GM21447 (cell line): Measurements from ENCODE around the gene PTPN18.
A peak's percentile ranks its signal among the peaks of the same experiment; 100 is the strongest.

Experiments used
- ATAC-seq: cut with Tn5 transposase; IDR thresholded peaks from one replicate; pipeline ENCODE4 v1.9.1; 2021; ENCODE audit not compliant: unreplicated experiment

Gene PTPN18

DNA sequence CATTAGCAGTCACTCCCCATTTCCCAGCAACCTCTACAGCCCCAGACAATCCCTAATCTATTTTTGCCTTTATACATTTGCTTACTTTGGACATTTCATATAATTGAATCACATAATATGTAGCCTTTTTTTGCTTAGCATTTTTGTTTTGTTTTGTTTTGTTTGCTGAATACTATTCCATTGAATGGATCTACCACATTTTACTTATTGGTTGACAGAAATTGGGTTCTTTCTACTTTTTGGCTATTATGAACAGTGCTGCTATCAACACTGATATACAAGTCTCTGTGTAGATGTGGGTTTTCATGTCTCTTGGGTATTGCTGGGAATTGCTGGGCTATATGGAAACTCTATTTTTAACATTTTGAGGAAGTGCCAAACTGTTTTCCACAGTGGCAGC is 7.6 kb downstream of the PTPN18 start:
- no peak for ATAC-seq

GRCh38 chr2:130365075-130365474 is 9.2 kb downstream of the PTPN18 start:
- no peak for ATAC-seq

GRCh38 chr2:130365963-130366362 is 10.1 kb downstream of the PTPN18 start:
- ATAC-seq: no peak

DNA sequence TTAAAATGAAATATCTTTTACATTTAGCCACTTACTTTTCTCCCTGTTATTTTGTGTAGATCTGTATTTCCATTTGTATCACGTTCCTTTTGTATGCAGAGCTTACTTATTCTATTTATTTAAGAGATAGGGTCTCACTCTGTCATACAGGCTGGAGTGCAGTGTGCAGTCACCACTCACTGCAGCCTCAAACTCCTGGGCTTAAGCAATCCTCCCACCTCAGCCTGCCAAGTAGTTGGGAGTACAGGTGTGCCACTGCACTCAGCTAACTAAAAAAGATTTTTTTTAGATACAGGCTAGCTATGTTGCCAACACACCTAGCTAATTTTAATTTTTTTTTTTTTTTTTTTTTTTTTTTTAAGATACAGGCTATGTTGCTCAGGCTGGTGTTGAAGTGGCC is 10.9 kb downstream of the PTPN18 start:
- ATAC-seq: no peak

DNA sequence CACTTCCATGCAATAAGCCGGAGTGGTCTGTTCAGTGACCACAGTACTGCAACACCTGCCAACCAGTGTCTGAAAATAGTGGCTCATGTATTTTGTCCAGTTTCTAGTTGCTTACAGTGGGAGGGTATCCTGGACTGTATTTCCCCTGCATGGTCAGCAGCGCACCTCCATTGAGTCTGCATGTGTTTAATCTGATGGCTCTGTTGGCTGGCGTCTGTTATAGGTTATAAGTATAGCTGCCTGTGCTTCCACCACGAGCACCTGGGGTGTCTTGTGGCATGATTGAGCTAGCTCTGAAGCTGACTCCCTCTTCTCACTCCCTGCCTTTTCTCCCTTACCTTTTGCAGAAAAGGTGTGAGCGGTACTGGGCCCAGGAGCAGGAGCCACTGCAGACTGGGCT is 12.9 kb downstream of the PTPN18 start:
- ATAC-seq: no peak

GRCh38 chr2:130369311-130369964 is 13.6 kb downstream of the PTPN18 start:
- ATAC-seq: no peak

- ATAC-seq: no peak
Measured at GRCh38 chr2:130369965-130370341, 14.1 kb downstream of the PTPN18 start.

GRCh38 chr2:130370490-130370889 is 14.6 kb downstream of the PTPN18 start:
- ATAC-seq: no peak

GRCh38 chr2:130371723-130372054 is 15.8 kb downstream of the PTPN18 start:
- peak; percentile 24 for ATAC-seq

DNA sequence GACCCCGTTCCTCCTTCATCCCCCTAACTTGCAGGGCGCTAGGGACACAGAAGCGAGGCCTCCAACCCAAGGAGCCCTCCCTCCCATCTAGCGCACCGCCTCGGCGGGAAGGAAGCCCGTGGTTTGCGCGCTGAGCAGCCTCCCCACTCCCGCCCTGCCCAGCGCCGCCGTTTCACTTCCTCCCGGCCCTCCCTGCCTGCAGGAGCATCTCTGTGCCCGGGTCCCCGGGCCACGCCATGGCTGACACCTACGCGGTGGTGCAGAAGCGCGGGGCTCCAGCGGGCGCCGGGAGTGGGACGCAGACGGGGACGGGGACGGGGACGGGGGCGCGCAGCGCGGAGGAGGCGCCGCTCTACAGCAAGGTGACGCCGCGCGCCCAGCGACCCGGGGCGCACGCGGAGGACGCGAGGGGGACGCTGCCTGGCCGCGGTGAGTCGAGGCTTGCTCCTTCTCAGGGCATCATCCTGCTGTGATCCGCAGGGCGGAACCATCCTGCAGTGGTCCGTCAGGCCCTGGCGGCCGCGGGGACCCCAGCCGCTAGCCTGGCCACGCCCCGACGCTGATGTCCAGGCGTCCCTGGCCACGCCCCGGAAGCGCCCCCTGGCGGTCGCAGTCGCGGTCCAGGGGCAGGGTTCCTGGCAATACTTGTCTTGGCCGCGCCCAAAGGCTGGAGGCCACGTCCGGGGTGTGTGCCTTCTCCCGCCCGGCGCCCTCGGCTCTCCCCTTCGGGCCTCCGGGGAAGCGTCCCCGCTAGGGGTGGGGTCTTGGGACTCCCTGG is 16.4 kb downstream of the PTPN18 start:
- ATAC-seq: peak; percentile 68

DNA sequence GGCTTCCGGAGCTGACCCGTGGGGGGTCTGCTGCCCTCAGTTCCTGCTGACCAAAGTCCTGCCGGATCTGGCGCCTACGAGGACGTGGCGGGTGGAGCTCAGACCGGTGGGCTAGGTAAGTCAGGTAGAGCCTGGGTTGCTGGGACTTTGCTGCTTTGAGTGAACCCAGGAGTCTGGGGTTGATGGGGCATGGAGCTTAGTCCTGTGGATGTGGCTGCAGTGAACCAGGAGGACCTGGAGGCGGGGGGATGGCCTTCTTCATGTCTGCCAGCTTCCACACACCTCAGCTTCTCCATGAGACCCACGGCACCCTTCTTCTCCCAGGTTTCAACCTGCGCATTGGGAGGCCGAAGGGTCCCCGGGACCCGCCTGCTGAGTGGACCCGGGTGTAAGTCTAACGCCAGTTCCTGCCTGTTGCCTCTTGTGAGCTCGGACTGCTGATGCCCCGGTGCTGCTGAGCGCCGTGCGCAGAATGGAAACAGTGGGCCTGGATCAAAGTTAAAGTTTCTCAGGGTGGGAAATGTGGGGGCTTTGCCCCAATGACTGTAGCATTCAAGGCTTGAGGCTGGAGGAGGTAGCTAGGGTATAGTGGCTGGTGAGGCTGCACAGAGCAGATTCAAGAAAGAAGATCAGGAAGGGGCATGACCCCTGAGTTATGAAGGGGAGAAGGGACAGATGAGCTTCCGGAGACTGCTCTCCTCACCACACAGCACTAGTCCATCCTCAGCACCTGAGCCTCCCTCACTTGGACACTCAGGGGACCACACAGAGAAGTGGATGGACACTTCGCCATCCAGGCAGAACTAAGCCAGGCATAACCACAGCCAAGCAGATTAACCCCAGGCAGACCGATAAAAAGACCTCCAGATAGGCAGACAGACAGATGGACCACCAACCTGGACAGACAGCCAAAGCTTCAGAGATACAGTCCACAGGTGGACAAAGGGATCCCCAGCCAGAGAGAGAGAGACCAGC is 17.3 kb downstream of the PTPN18 start:
- peak; percentile 2 for ATAC-seq

GRCh38 chr2:130373808-130374365 is 18.0 kb downstream of the PTPN18 start:
- no peak for ATAC-seq

DNA sequence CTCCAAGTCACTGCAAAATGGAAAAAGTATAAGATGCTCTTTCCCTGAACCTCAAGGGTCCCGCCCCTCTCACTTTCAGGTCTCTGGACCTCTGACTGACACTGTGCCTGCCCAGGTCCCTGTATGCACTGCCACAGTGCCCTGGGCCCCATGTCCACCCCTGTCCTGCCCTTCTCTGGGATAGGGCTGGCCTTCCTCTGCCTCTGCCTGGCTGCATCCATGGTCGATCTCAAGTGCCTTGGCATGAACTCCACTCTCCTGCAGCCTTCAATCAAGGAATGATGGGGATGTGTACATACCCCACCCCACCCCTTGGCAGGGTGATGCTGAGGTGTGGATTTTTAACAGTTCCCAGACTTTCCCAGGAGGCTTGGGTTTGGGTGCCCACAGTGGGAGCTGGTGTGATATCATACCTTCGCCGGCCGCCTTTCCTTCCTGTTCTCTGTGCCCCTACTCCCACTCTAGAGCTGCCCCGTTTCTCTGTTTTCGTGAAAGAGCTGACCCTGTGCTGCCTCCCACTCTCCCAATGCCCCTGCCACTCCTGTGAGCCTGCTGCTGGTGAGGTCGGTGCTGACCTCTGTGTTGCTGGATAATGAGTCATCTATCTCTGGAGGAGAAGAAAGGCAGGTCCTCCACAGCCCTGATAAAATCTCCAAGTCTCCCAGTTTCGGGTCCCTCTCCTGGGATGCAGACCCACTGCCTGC is 18.9 kb downstream of the PTPN18 start:
- no peak for ATAC-seq

GRCh38 chr2:130375291-130376266 is 19.7 kb downstream of the PTPN18 start:
- ATAC-seq: no peak

DNA sequence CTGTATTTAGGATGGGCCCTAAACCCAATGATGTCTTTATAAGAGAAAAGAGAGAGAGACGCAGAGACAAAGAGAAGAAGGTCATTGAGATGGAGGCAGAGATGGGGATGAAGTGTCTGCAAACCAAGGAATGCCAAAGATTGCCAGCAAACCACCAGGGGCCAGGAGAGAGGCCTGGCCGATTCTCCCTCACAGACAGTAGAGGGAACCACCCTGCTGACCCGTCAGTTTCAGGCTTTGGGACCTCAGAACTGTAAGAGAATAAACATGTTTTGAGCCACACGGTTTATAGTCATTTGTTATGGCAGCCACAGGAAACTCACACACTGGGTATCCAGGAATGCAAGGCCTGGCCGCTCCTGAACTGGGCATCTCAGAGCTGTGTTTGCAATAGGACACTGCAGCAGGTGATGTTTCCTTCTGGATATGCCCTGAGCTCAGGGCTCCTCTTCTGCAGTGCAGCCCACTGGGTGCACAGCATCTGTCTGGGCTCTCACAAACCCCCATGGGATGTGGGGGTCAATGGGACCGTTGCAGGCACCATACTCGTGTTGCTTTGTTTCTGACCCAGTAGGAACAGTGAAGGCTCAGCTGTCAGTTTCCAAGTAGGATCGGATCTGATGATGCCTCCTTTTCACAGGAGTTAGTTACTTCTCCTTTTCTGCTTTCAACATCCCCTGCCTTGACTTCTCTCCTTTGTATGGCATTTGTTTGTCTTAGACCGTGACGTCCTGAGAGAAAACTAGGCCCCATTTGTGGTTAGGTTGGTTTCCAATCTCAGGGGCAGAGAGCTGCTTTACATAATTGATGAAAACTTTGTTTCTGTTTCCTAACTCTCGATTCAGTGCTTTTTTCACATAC is 20.8 kb downstream of the PTPN18 start:
- ATAC-seq: peak; percentile 60

DNA sequence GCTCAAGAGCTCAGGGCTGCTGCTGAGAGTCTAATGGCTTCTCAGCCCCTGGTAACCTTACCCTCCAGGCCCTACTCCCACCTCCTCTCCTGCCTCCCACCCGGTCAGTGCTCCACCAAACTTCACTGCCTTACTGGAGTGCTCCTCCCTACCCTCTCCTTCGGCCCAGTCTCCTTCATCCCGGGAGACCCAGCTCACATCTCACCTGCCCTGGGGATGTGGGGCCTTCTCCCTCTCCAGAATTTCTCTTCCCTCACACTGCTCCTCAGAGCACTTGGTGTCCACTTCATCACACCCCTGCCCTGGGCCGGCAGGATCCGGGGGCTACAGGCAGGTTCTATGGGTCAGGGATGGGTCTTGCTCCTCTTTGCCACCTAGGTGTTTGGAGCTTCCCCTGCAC is 21.6 kb downstream of the PTPN18 start:
- no peak for ATAC-seq

GRCh38 chr2:130378206-130378897 is 22.5 kb downstream of the PTPN18 start:
- no peak for ATAC-seq

DNA sequence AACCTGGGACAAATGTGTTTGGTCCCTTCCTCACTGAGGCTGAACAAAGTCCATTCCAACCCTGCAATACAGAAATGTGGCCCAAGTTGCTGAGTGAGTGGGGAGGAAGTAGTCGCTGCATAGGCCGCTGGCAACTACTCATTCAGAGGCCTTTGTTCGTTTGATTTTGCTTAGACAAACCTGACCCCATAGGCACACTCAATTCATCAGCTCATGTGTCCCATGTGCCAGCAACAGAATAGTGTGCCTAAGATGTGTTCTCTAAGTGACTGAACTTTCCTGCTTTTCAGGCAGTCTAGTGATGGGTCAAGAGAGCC is 23.0 kb downstream of the PTPN18 start:
- ATAC-seq: no peak
